ENCODE measurements around the gene ATRAID.

Gene ATRAID

DNA sequence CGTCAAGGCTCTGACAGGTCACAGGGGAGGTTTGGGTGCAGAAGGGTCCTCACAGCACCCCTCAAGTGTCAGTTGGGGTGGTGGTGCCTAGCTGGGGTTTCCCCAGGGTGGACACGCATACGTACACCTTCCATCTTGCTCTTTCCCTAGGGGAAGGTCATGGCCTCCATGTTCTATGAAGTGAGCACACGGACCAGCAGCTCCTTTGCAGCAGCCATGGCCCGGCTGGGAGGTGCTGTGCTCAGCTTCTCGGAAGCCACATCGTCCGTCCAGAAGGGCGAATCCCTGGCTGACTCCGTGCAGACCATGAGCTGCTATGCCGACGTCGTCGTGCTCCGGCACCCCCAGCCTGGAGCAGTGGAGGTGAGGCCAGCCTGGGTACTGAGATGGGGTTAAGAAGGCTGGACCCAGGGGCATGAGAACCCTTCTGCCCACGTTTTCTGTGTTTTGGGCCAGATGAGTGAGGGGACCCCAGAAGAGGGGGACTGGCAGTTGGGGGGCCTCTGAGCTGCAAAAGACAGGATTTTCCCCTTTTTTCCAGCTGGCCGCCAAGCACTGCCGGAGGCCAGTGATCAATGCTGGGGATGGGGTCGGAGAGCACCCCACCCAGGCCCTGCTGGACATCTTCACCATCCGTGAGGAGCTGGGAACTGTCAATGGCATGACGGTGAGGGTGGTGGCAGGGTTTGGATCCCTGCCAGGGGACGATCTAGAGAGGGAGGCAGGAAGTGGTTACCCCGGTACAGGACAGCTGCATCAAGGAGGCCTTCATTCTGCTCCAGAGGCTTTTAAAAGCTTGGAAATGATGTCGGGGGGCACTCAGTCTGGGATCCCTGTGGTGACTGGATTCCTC, 30.1 kb downstream of the ATRAID start:
- TF ChIP-seq, protein P1, sequence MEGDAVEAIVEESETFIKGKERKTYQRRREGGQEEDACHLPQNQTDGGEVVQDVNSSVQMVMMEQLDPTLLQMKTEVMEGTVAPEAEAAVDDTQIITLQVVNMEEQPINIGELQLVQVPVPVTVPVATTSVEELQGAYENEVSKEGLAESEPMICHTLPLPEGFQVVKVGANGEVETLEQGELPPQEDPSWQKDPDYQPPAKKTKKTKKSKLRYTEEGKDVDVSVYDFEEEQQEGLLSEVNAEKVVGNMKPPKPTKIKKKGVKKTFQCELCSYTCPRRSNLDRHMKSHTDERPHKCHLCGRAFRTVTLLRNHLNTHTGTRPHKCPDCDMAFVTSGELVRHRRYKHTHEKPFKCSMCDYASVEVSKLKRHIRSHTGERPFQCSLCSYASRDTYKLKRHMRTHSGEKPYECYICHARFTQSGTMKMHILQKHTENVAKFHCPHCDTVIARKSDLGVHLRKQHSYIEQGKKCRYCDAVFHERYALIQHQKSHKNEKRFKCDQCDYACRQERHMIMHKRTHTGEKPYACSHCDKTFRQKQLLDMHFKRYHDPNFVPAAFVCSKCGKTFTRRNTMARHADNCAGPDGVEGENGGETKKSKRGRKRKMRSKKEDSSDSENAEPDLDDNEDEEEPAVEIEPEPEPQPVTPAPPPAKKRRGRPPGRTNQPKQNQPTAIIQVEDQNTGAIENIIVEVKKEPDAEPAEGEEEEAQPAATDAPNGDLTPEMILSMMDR (IDR thresholded peaks at IDR 0.05), result no peak
- Mint-ChIP-seq H3K27me3 (ENCODE audit: low read depth, poor library complexity) (no peaks in the 10 kb centered on the region), H3K27ac (no peak overlapping the region), H3K4me3 (no peak overlapping the region), H3K36me3 (ENCODE audit: low read depth) (peaks cover 55% of the 10 kb centered on the region), H3K4me1 (no peaks in the 10 kb centered on the region), H3K9me3 (no peaks in the 10 kb centered on the region)
- no peak for DNase-seq

DNA sequence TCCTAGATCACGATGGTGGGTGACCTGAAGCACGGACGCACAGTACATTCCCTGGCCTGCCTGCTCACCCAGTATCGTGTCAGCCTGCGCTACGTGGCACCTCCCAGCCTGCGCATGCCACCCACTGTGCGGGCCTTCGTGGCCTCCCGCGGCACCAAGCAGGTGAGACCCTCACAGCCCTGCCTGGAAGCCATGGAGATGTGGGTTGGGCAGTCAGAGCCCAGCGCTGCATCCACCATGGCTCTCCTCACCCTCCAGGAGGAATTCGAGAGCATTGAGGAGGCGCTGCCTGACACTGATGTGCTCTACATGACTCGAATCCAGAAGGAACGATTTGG, 30.7 kb downstream of the ATRAID start:
- Mint-ChIP-seq H3K36me3 (ENCODE audit: low read depth) (peaks cover 49% of the 10 kb centered on the region), H3K27me3 (ENCODE audit: low read depth, poor library complexity) (peaks cover 3% of the 10 kb centered on the region), H3K4me3 (no peak overlapping the region), H3K4me1 (no peaks in the 10 kb centered on the region), H3K9me3 (no peaks in the 10 kb centered on the region), H3K27ac (no peak overlapping the region)
- TF ChIP-seq, protein P1 (IDR thresholded peaks at IDR 0.05), result no peak
- no peak for DNase-seq

DNA sequence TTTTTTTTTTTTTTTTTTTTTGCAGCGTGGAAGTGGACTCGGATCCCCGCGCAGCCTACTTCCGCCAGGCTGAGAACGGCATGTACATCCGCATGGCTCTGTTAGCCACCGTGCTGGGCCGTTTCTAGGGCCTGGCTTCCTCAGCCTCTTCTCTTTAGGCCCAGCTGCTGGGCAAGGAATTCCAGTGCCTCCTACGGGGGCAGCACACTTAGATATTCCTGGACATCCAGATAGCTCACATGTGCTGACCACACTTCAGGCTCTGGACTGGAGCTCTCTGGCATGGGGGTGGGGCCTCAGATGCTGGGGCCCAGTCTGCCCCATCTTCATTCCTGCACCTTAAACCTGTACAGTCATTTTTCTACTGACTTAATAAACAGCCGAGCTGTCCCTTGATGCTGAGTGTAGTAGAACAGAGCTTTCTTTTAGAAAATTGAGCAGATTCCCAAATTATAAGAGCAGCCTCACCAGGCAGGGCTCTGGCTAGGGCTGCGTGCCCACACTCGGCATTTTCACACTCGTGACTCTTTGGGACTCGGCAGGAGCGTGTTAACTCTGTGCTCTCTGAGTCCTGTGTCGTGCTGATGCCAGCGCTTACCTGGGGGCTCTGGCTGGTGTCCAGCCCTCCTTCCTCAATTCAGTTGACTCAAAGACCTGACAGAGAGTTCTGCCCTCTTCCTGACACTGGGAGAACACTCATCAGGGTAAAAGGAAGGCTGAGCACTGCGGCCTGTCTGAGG, 31.7 kb downstream of the ATRAID start:
- Mint-ChIP-seq H3K27ac (peak overlapping the region; percentile 39), H3K36me3 (ENCODE audit: low read depth) (peaks cover 41% of the 10 kb centered on the region), H3K9me3 (no peaks in the 10 kb centered on the region), H3K4me3 (no peak overlapping the region), H3K27me3 (ENCODE audit: low read depth, poor library complexity) (peaks cover 3% of the 10 kb centered on the region), H3K4me1 (peaks cover 8% of the 10 kb centered on the region)
- DNase-seq, result no peak
- TF ChIP-seq, protein P1 (IDR thresholded peaks at IDR 0.05), result no peak

DNA sequence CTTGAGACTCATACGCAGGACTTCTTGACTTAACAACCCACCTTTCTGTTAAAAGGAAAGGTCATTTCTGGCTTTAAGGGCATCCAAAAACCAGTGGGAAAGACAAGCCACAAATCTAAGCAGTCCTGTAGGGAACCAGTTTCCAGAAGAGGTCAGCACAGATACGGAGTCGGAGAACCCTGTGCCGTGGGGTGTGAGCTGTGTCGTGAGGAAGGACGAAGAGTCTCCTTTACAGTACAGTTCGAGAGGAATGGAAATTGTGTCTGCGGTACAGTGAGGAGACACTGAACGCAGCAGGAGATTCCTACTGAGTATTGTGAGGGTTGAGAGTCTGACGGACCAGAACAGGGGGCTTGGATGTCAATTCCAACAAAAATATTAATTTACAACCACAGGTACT, 33.3 kb downstream of the ATRAID start:
- TF ChIP-seq, protein P1 (IDR thresholded peaks at IDR 0.05), result no peak
- Mint-ChIP-seq H3K4me1 (peaks cover 17% of the 10 kb centered on the region), H3K4me3 (no peak overlapping the region), H3K36me3 (ENCODE audit: low read depth) (peaks cover 27% of the 10 kb centered on the region), H3K9me3 (no peaks in the 10 kb centered on the region), H3K27me3 (ENCODE audit: low read depth, poor library complexity) (peaks cover 3% of the 10 kb centered on the region), H3K27ac (peak overlapping the region; percentile 59)
- DNase-seq, result no peak

DNA sequence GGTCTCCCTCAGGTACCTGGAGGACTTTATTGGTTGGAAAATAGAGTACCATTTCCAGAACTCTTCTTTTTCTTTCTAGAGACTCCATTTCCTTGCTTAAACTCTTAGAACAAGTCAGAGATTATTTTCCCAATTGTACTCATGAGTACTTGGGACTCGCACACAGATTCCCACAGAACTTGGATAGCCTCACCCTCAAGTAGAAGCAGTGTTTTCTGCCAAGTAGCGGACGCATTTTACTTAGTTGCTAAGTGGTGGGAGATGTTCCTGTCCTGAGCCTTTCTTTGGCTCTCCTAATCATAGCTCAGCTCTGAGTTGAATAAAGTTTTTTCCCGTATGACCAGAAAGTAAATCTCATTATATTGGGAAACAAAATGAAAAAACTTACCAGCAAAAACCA, 33.8 kb downstream of the ATRAID start:
- Mint-ChIP-seq H3K27ac (peak overlapping the region; percentile 59), H3K27me3 (ENCODE audit: low read depth, poor library complexity) (peaks cover 6% of the 10 kb centered on the region), H3K36me3 (ENCODE audit: low read depth) (peaks cover 21% of the 10 kb centered on the region), H3K4me3 (no peak overlapping the region), H3K9me3 (no peaks in the 10 kb centered on the region), H3K4me1 (peaks cover 21% of the 10 kb centered on the region)
- DNase-seq, result no peak
- TF ChIP-seq, protein P1 (IDR thresholded peaks at IDR 0.05), result no peak

Data from nephron progenitor cell (in vitro differentiated cells).